SK-N-SH (cell line): Measurements from ENCODE around the gene TOM1L1. TPM values are rescaled to one million over a fixed set of nuclear protein-coding genes. Genes with fewer than 3 reads are reported as not detected.

Source experiments
- CTCF ChIA-PET: fragments of 300-600, 350-600 bp; formaldehyde crosslinking; extraction: SDS; loops from one replicate; lab custom pipeline; 2021; lab: Yijun Ruan, JAX
- POLR2A ChIA-PET: fragments of 350-600 bp; sonication (Branson Sonifier 250); formaldehyde crosslinking; extraction: SDS; loops from one replicate; lab custom pipeline; 2020; ENCODE audit warnings: antibody characterized with exemption, inconsistent platforms; lab: Yijun Ruan, JAX
- DNase-seq: peaks from one replicate; pipeline ENCODE4 v3.0.0; 2012
- H2AFZ ChIP-seq: fragments of 200-600 bp; sonication (generic); 2 replicates; pipeline ENCODE4 v1.8.1; 2016; ENCODE audit warnings: antibody characterized with exemption, mild to moderate bottlenecking, low read depth
- H3F3A ChIP-seq: fragments of 200-600 bp; sonication (generic); replicated peaks from 2 replicates; pipeline ENCODE3; 2016; ENCODE audit warnings: antibody characterized with exemption, mild to moderate bottlenecking; ENCODE audit not compliant: insufficient read depth
- H3K27ac ChIP-seq, 2 experiments: fragments of 200-500 bp in 1 of 2; fragments of 200-600 bp in 1 of 2; sonication (Bioruptor generic) in 1 of 2; sonication (generic), shearing (Covaris generic) in 1 of 2; 2 replicates each; pipeline versions ENCODE4 v1.5.1 to v1.6.1; 2014 to 2016; ENCODE audit warnings: low read depth in 2 of 2, inconsistent platforms in 1 of 2, low read length in 1 of 2, mild to moderate bottlenecking in 1 of 2, mixed read lengths in 1 of 2
- H3K27me3 ChIP-seq: fragments of 200-600 bp; sonication (generic), shearing (Covaris generic); 2 replicates; pipeline ENCODE4 v1.6.1; 2016; ENCODE audit warnings: mixed run types; ENCODE audit not compliant: insufficient read depth
- H3K36me3 ChIP-seq, 2 experiments: fragments of 200-500 bp in 1 of 2; fragments of 200-600 bp in 1 of 2; sonication (Bioruptor generic) in 1 of 2; sonication (generic) in 1 of 2; replicated peaks in 1 of 2; 2 replicates each; pipeline versions ENCODE3 to v1.5.1; 2014 to 2016; ENCODE audit warnings: low read length in 1 of 2, mild to moderate bottlenecking in 1 of 2; ENCODE audit not compliant: insufficient read depth in 2 of 2, control insufficient read depth in 1 of 2
- H3K4me1 ChIP-seq, 2 experiments: fragments of 200-500 bp in 1 of 2; fragments of 200-600 bp in 1 of 2; sonication (Bioruptor generic) in 1 of 2; sonication (generic), shearing (Covaris generic) in 1 of 2; 2 replicates each; pipeline versions ENCODE4 v1.5.1 to v1.6.1; 2014 to 2016; ENCODE audit warnings: low read depth in 1 of 2, low read length in 1 of 2, mixed run types in 1 of 2; ENCODE audit not compliant: insufficient read depth in 2 of 2, control insufficient read depth in 1 of 2
- H3K4me2 ChIP-seq: fragments of 200-600 bp; sonication (generic), shearing (Covaris generic); 2 replicates; pipeline ENCODE4 v1.6.1; 2017; ENCODE audit warnings: mixed run types
- H3K4me3 ChIP-seq, 2 experiments: fragments of 200-500 bp in 1 of 2; fragments of 200-600 bp in 1 of 2; sonication (Bioruptor generic) in 1 of 2; sonication (generic), shearing (Covaris generic) in 1 of 2; 2 replicates each; pipeline versions ENCODE4 v1.5.1 to v1.8.1; 2014 to 2016; ENCODE audit warnings: low read depth in 2 of 2, inconsistent platforms in 1 of 2, low read length in 1 of 2, mild to moderate bottlenecking in 1 of 2, mixed read lengths in 1 of 2, moderate library complexity in 1 of 2
- H3K79me2 ChIP-seq: fragments of 200-600 bp; sonication (generic); 2 replicates; pipeline ENCODE4 v1.8.1; 2017; ENCODE audit warnings: mild to moderate bottlenecking; ENCODE audit not compliant: insufficient read depth
- H3K9ac ChIP-seq: fragments of 200-600 bp; sonication (generic); 2 replicates; pipeline ENCODE4 v1.6.1; 2017; ENCODE audit warnings: mixed run types
- H3K9me2 ChIP-seq: fragments of 200-600 bp; sonication (generic); 2 replicates; pipeline ENCODE4 v1.6.1; 2017; ENCODE audit warnings: mixed run types
- H3K9me3 ChIP-seq: fragments of 200-600 bp; sonication (generic); 2 replicates; pipeline ENCODE4 v1.6.1; 2017; ENCODE audit warnings: mixed run types, mild to moderate bottlenecking, moderate library complexity
- H4K20me1 ChIP-seq: fragments of 200-600 bp; sonication (generic); 2 replicates; pipeline ENCODE4 v1.6.1; 2017; ENCODE audit warnings: mild to moderate bottlenecking, mixed run types; ENCODE audit not compliant: insufficient read depth
- ELF1 ChIP-seq: IDR thresholded peaks from 2 replicates; pipeline ENCODE4 v1.4.0; 2012
- EP300 ChIP-seq, 2 experiments: IDR thresholded peaks; 2 replicates each; pipeline versions ENCODE4 v1.4.0 to v1.6.1; 2012; ENCODE audit warnings: borderline replicate concordance in 1 of 2, low read depth in 1 of 2, low read length in 1 of 2
- EZH2phosphoT487 ChIP-seq: fragments of 200-600 bp; sonication (generic); IDR thresholded peaks from 2 replicates; pipeline ENCODE4 v1.6.1; 2017; ENCODE audit warnings: low read depth, mixed run types, mild to moderate bottlenecking, antibody characterized with exemption, moderate library complexity, borderline replicate concordance
- FOXJ3 ChIP-seq: sonication (generic); formaldehyde crosslinking; IDR thresholded peaks from 2 replicates; pipeline ENCODE4 v1.5.1; 2020; ENCODE audit warnings: mild to moderate bottlenecking, missing genetic modification reagents
- GATA2 ChIP-seq: sonication (generic); formaldehyde crosslinking; IDR thresholded peaks from 2 replicates; pipeline ENCODE4 v1.5.0; 2020; ENCODE audit warnings: mild to moderate bottlenecking, missing genetic modification reagents
- JUND ChIP-seq: IDR thresholded peaks from 2 replicates; pipeline ENCODE4 v1.4.0; 2012
- MEF2A ChIP-seq: IDR thresholded peaks from 2 replicates; pipeline ENCODE4 v1.4.0; 2012; ENCODE audit warnings: low read depth, borderline replicate concordance
- MXI1 ChIP-seq: IDR thresholded peaks from 2 replicates; pipeline ENCODE4 v1.6.1; 2012; ENCODE audit warnings: mild to moderate bottlenecking, low read depth, low read length, improper control_type of control experiment
- NFIC ChIP-seq: IDR thresholded peaks from 2 replicates; pipeline ENCODE4 v1.4.0; 2012; ENCODE audit warnings: borderline replicate concordance
- NRF1 ChIP-seq: IDR thresholded peaks from 2 replicates; pipeline ENCODE4 v1.6.1; 2012; ENCODE audit warnings: low read depth, mild to moderate bottlenecking, low read length
- RXRA ChIP-seq: IDR thresholded peaks from 2 replicates; pipeline ENCODE4 v1.4.0; 2012; ENCODE audit warnings: low read depth, mild to moderate bottlenecking, borderline replicate concordance
- SMC3 ChIP-seq: IDR thresholded peaks from 2 replicates; pipeline ENCODE4 v1.6.1; 2012; ENCODE audit warnings: low read depth, low read length, improper control_type of control experiment
- TCF12 ChIP-seq: IDR thresholded peaks from 2 replicates; pipeline ENCODE4 v1.4.0; 2012
- WGBS: methylation state at CpG from one replicate; pipeline ENCODE4 v1.1.6; 2017; ENCODE audit warnings: low lambda C conversion rate; 5-methylcytosine and 5-hydroxymethylcytosine counted together
- polyA plus RNA-seq, 3 experiments: library from polyadenylated mRNA; depleted of rRNA; stranded (reverse); fragments of >200 nt; gene quantifications; 2 replicates each; pipeline ENCODE4 v1.2.3, GENCODE V29; 2012
- TF ChIP-seq, protein P1 (sequence below): fragments of 150-350 bp; IDR thresholded peaks from 2 replicates; pipeline ENCODE4 v1.6.1; 2016; ENCODE audit warnings: mild to moderate bottlenecking, low read depth, low read length
- TF ChIP-seq, protein P2 (sequence below): IDR thresholded peaks from 2 replicates; pipeline ENCODE4 v1.6.1; 2012; ENCODE audit warnings: mild to moderate bottlenecking, low read depth, low read length, moderate library complexity
- TF ChIP-seq, protein P3 (sequence below): fragments of 200-600 bp; sonication (generic); IDR thresholded peaks from 2 replicates; pipeline ENCODE4 v1.6.1; 2017; ENCODE audit warnings: antibody characterized with exemption, mild to moderate bottlenecking, moderate library complexity

The TOM1L1 gene
- polyA plus RNA-seq, 1 of the 3 experiments (the other 2 are of a cell fraction), result 46.5 TPM

GRCh38 chr17:54927525-54927924 is 26.9 kb downstream of the TOM1L1 start (continued):
- no peak for TF ChIP-seq JUND
- no peak for TF ChIP-seq NRF1
- TF ChIP-seq TCF12, result no peak

DNA sequence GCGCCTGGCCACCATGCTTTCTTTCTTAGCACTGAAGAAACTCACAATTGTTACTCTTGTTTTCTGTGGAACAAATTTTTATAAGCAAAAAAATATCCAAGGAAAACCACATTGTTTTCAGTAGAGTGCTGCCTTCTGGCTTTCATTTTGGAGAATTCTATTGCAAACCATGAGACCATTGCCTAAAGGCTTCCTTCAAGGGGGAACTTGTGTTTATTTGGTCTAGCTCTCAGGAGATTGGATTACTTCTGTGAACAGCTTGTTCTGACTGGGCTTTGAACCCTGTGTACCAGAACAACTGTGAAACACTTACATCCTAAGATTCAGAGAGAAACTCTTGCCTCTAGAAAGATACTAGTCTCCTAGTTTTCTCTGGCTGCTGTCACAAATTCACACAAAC is 32.1 kb downstream of the TOM1L1 start:
- WGBS, result 100% methylated on average over 1 of the region's 1 CpG
- H3K27me3 ChIP-seq, result no peaks in the 10 kb centered on the region
- TF ChIP-seq ELF1, result no peak
- no peak for TF ChIP-seq SMC3
- no peak for TF ChIP-seq MXI1
- TF ChIP-seq, protein P1, sequence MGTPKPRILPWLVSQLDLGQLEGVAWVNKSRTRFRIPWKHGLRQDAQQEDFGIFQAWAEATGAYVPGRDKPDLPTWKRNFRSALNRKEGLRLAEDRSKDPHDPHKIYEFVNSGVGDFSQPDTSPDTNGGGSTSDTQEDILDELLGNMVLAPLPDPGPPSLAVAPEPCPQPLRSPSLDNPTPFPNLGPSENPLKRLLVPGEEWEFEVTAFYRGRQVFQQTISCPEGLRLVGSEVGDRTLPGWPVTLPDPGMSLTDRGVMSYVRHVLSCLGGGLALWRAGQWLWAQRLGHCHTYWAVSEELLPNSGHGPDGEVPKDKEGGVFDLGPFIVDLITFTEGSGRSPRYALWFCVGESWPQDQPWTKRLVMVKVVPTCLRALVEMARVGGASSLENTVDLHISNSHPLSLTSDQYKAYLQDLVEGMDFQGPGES, result no peak
- TF ChIP-seq EZH2phosphoT487, result no peak
- no peak for TF ChIP-seq EP300 (IDR thresholded peaks at IDR 0.05; ENCODE audit: borderline replicate concordance in 1 of 2, low read depth in 1 of 2, low read length in 1 of 2)
- TF ChIP-seq RXRA, result no peak
- TF ChIP-seq, protein P2, sequence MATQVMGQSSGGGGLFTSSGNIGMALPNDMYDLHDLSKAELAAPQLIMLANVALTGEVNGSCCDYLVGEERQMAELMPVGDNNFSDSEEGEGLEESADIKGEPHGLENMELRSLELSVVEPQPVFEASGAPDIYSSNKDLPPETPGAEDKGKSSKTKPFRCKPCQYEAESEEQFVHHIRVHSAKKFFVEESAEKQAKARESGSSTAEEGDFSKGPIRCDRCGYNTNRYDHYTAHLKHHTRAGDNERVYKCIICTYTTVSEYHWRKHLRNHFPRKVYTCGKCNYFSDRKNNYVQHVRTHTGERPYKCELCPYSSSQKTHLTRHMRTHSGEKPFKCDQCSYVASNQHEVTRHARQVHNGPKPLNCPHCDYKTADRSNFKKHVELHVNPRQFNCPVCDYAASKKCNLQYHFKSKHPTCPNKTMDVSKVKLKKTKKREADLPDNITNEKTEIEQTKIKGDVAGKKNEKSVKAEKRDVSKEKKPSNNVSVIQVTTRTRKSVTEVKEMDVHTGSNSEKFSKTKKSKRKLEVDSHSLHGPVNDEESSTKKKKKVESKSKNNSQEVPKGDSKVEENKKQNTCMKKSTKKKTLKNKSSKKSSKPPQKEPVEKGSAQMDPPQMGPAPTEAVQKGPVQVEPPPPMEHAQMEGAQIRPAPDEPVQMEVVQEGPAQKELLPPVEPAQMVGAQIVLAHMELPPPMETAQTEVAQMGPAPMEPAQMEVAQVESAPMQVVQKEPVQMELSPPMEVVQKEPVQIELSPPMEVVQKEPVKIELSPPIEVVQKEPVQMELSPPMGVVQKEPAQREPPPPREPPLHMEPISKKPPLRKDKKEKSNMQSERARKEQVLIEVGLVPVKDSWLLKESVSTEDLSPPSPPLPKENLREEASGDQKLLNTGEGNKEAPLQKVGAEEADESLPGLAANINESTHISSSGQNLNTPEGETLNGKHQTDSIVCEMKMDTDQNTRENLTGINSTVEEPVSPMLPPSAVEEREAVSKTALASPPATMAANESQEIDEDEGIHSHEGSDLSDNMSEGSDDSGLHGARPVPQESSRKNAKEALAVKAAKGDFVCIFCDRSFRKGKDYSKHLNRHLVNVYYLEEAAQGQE, result no peak
- TF ChIP-seq, protein P3, sequence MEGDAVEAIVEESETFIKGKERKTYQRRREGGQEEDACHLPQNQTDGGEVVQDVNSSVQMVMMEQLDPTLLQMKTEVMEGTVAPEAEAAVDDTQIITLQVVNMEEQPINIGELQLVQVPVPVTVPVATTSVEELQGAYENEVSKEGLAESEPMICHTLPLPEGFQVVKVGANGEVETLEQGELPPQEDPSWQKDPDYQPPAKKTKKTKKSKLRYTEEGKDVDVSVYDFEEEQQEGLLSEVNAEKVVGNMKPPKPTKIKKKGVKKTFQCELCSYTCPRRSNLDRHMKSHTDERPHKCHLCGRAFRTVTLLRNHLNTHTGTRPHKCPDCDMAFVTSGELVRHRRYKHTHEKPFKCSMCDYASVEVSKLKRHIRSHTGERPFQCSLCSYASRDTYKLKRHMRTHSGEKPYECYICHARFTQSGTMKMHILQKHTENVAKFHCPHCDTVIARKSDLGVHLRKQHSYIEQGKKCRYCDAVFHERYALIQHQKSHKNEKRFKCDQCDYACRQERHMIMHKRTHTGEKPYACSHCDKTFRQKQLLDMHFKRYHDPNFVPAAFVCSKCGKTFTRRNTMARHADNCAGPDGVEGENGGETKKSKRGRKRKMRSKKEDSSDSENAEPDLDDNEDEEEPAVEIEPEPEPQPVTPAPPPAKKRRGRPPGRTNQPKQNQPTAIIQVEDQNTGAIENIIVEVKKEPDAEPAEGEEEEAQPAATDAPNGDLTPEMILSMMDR, result no peak
- TF ChIP-seq FOXJ3, result no peak
- no peak for TF ChIP-seq GATA2 (CRISPR knock-in tag)
- TF ChIP-seq MEF2A, result no peak
- no peak for TF ChIP-seq NFIC
- H3K4me3 ChIP-seq, result no peak overlapping the region
- no peak overlapping the region for H3K27ac ChIP-seq
- no peaks in the 10 kb centered on the region for H4K20me1 ChIP-seq
- peaks cover 69 to 73% of the 10 kb centered on the region in 2 experiments for H3K36me3 ChIP-seq
- H3K4me2 ChIP-seq, result no peak overlapping the region
- no peak overlapping the region for H2AFZ ChIP-seq
- POLR2A ChIA-PET, result interaction anchor here (1.0 kb wide), 1 partner anchor 32 kb away, joined by 3 read pairs; the partner anchor contains the start of gene TOM1L1
- H3K9ac ChIP-seq, result no peak overlapping the region
- H3K79me2 ChIP-seq, result no peaks in the 10 kb centered on the region
- no peak for DNase-seq
- no peaks in the 10 kb centered on the region for H3K4me1 ChIP-seq
- H3K9me3 ChIP-seq, result no peaks in the 10 kb centered on the region
- no peaks in the 10 kb centered on the region for H3F3A ChIP-seq
- CTCF ChIA-PET, result interaction anchor here (1.0 kb wide), 1 partner anchor 17 kb away, joined by 3 read pairs; no protein-coding TSS in a partner anchor
- H3K9me2 ChIP-seq, result no peaks in the 10 kb centered on the region
